Activated CD4-positive, alpha-beta T cell treated with anti-CD3 and anti-CD28 coated beads, Interleukin-2, amount 50 U/mL, for 16 hours (primary cell): Measurements from ENCODE around the gene PLCD3.
A peak's percentile ranks its signal among the peaks of the same experiment; 100 is the strongest.

Experiments
- DNase-seq: peaks from one replicate; pipeline ENCODE4 v3.0.0-alpha.2; 2020

PLCD3 gene

GRCh38 chr17:45060797-45061605 is 71.3 kb downstream of the PLCD3 start, which contains the start of gene NMT1:
TSS of gene NMT1 (plus strand) at chr17:45061317. CDS start at chr17:45061330, 13 bp downstream.
- peak; percentile 99 for DNase-seq

DNA sequence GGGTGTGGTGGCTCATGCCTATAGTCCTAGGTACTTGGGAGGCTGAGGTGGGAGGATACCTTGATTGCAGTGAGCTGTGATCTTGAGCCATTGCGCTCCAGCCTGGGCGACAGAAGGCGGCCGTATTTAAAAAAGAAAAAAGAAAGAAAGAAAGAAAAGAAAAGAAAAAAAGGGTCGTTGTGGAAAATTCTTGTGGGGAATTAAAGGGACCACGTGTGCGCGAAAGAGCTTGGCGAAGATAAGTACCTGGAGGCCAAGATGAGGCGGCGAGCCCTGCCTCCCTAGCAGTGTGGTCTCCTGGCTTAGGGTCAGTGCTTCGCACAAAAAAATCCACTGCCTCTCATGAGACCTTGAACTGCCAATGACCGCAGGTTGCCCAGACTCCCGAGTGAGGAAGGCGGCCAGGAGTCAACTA is 71.9 kb downstream of the PLCD3 start:
- no peak for DNase-seq
